ENCODE data around the gene ZC3HAV1L. TPM values are rescaled to one million over a fixed set of nuclear protein-coding genes. Genes with fewer than 3 reads are reported as not detected.
"Not testable (repeated sequence)": the region's sequence is repeated elsewhere in the genome, so short reads cannot be mapped to it uniquely, and the experiment has no call there.

ZC3HAV1L gene
- total and polyA plus RNA-seq, 10 of the 15 experiments (the other 5 are each of a cell fraction or from before 2014, with no cell fraction given), result 0.09 to 16.3 (median 4.9) TPM

- Histone ChIP-seq H3K27me3 (replicated peaks in 1 of 2; ENCODE audit: control insufficient read depth in 2 of 2, insufficient read depth in 2 of 2, low read length in 1 of 2) (peaks cover 6 to 8% of the 10 kb centered on the region in 2 experiments), H3K36me3 (ENCODE audit: control insufficient read depth in 2 of 2, insufficient read depth in 2 of 2, low read length in 1 of 2) (no peaks in the 10 kb centered on the region), H3K79me2 (ENCODE audit: control insufficient read depth, insufficient read depth, low read length) (no peaks in the 10 kb centered on the region), H3K4me2 (ENCODE audit: control insufficient read depth, insufficient read depth) (no peak overlapping the region), H2AFZ (ENCODE audit: control insufficient read depth, low read depth, low read length) (no peak overlapping the region), H4K20me1 (ENCODE audit: control insufficient read depth, insufficient read depth) (no peaks in the 10 kb centered on the region), H3K9me3 (replicated peaks; ENCODE audit: control insufficient read depth, insufficient read depth, low read length) (no peaks in the 10 kb centered on the region), H3K9ac (ENCODE audit: control insufficient read depth, insufficient read depth, low read length) (no peak overlapping the region), H3K4me3 (no peak overlapping the region), H3K27ac (ENCODE audit: control insufficient read depth, insufficient read depth) (no peak overlapping the region), H3K4me1 (ENCODE audit: control insufficient read depth, insufficient read depth, low read length) (no peaks in the 10 kb centered on the region)
- ChIA-PET SMC1A (ENCODE audit: uncharacterized antibody, unreplicated experiment) (interaction anchor here (2.2 kb wide), 1 partner anchor 92 kb away, joined by 8 read pairs; no protein-coding TSS in a partner anchor), CTCF (interaction anchor here (0.6 to 1.0 kb wide), 2 partner anchors 92 to 96 kb away, joined by 3 to 5 read pairs; no protein-coding TSS in a partner anchor), POLR2A (no interaction called here), RAD21 (ENCODE audit: unreplicated experiment) (interaction anchor here (1.4 kb wide), 1 partner anchor 91 kb away, joined by 3 read pairs; no protein-coding TSS in a partner anchor)
- BruUV-seq (replicated peaks), result no TSS peak
- FAIRE-seq (no peak), DNase-seq (ENCODE audit: low read depth, low spot score) (no peak), ATAC-seq (no peak; the same call in 2 of the 3 replicates)
- intact Hi-C loops (cut with micrococcal nuclease; ENCODE audit: unreplicated experiment) (no loop called here), in situ Hi-C loops (cut with MboI) (no loop called here)
- WGBS (ENCODE audit: insufficient coverage, insufficient replicate concordance, low lambda C conversion rate, missing lambda C conversion rate), result 72% methylated on average over 6 of the region's 6 CpGs
- TF ChIP-seq GATAD2B (conservative IDR thresholded peaks at IDR 0.05; ENCODE audit: low read depth) (no peak), BCL11A (IDR thresholded peaks at IDR 0.05; ENCODE audit: low read depth, low read length) (no peak), NFXL1 (IDR thresholded peaks at IDR 0.05; ENCODE audit: borderline replicate concordance) (no peak), SUPT20H (IDR thresholded peaks at IDR 0.05; ENCODE audit: borderline replicate concordance, control insufficient read depth, low read depth, low read length) (no peak), NR2F1 (conservative IDR thresholded peaks at IDR 0.05) (no peak), HSF1 (IDR thresholded peaks at IDR 0.05; ENCODE audit: low read depth, low read length) (no peak), MTA2 (IDR thresholded peaks at IDR 0.05; ENCODE audit: low read depth) (no peak), TARDBP (IDR thresholded peaks at IDR 0.05; ENCODE audit: borderline replicate concordance) (no peak), ATF7 (IDR thresholded peaks at IDR 0.05; ENCODE audit: low read depth) (no peak), IRF4 (IDR thresholded peaks at IDR 0.05; ENCODE audit: low read depth, low read length) (no peak)
Measured at GRCh38 chr7:138978541-138979184, 57.2 kb downstream of the ZC3HAV1L start.

- SMC1A ChIA-PET (ENCODE audit: uncharacterized antibody, unreplicated experiment); H3K79me2 ChIP-seq (ENCODE audit: control insufficient read depth, insufficient read depth, low read length): not testable (repeated sequence)
- CTCF ChIA-PET, result interaction anchor here (1.4 kb wide), 1 partner anchor 90 kb away, joined by 4 read pairs; no protein-coding TSS in a partner anchor
Measured at GRCh38 chr7:138976161-138976560, 59.7 kb downstream of the ZC3HAV1L start.

More at GRCh38 chr7:138976161-138976560, 59.7 kb downstream of the ZC3HAV1L start:
- BruUV-seq (replicated peaks); H2AFZ ChIP-seq (ENCODE audit: control insufficient read depth, low read depth, low read length); ATAC-seq; POLR2A ChIA-PET; H3K4me1 ChIP-seq (ENCODE audit: control insufficient read depth, insufficient read depth, low read length); RAD21 ChIA-PET (ENCODE audit: unreplicated experiment); DNase-seq (ENCODE audit: low read depth, low spot score); in situ Hi-C loops (cut with MboI); H3K4me2 ChIP-seq (ENCODE audit: control insufficient read depth, insufficient read depth); H3K36me3 ChIP-seq (ENCODE audit: control insufficient read depth in 2 of 2, insufficient read depth in 2 of 2, low read length in 1 of 2); H4K20me1 ChIP-seq (ENCODE audit: control insufficient read depth, insufficient read depth); H3K9me3 ChIP-seq (replicated peaks; ENCODE audit: control insufficient read depth, insufficient read depth, low read length); H3K27ac ChIP-seq (ENCODE audit: control insufficient read depth, insufficient read depth); H3K27me3 ChIP-seq (replicated peaks in 1 of 2; ENCODE audit: control insufficient read depth in 2 of 2, insufficient read depth in 2 of 2, low read length in 1 of 2); intact Hi-C loops (cut with micrococcal nuclease; ENCODE audit: unreplicated experiment); FAIRE-seq; H3K4me3 ChIP-seq; H3K9ac ChIP-seq (ENCODE audit: control insufficient read depth, insufficient read depth, low read length): not testable (repeated sequence)
- WGBS (ENCODE audit: insufficient coverage, insufficient replicate concordance, low lambda C conversion rate, missing lambda C conversion rate), result 80% methylated on average over 10 of the region's 11 CpGs
